Activated CD4-positive, alpha-beta T cell treated with anti-CD3 and anti-CD28 coated beads, Interleukin-2, amount 50 U/mL, for 24 hours (primary cell): Measurements from ENCODE around the gene ZACN.

Experiments used
- DNase-seq, 2 donors: peaks; one replicate each; pipeline ENCODE4 v3.0.0-alpha.2; 2020; ENCODE audit warnings: low read depth in 1 of 2, low spot score in 1 of 2

ZACN gene

DNA sequence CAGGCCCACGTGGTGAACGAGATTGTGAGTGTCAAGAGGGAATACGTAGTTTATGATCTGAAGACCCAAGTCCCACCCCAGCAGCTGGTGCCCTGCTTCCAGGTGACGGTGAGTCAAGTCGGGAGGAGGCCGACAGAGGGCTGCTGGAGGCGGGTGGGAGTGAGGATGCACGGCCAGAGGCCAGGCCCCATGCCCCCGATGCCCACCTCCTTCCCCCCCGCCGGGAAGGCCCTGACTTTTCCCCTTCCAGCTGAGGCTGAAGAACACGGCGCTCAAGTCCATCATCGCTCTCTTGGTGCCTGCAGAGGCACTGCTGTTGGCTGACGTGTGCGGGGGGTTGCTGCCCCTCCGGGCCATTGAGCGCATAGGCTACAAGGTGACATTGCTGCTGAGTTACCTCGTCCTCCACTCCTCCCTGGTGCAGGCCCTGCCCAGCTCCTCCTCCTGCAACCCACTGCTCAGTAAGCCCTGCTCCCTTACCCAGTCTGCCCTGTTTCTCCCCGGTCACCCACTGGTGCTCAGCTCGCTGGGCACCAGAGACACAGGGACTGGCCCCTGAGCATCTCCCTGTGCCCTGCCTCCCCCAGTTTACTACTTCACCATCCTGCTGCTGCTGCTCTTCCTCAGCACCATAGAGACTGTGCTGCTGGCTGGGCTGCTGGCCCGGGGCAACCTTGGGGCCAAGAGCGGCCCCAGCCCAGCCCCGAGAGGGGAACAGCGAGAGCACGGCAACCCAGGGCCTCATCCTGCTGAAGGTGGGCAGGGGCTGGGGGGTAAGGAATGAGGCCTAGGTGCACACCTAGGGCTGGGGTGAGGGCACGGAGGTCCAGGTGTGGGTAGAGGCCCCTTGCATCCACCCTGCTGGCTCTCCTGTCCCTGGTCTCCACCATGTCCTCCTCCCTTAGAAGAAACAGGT, 2.6 kb downstream of the ZACN start:
- no peak for DNase-seq

GRCh38 chr17:76082326-76083251, 3.6 kb downstream of the ZACN start:
- no peak for DNase-seq

- DNase-seq: no peak
Observed at GRCh38 chr17:76083536-76084182, 4.7 kb downstream of the ZACN start.

- DNase-seq: no peak
Observed at GRCh38 chr17:76085066-76085730, 6.2 kb downstream of the ZACN start.

- no peak for DNase-seq
Observed at GRCh38 chr17:76085731-76086366, 6.9 kb downstream of the ZACN start.

DNA sequence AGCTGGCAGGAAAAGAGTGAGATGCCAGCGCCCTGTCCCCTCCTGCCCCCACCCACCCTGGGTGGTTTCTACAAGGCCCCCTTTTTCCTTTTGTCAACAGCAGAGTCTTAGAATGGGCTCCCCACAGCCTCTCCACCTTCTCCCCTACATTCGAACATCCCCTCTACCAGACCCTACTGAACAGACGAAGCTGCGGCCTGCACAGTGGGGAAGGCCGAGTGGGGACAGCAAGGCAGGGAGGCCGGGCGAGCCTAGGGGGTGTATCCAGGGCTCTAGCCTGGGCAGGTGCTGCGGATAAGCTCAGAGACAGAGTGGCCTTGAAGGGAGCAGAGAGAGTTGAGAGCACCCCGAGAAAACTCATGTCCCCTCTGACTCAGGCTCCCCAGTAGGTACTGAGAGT, 7.4 kb downstream of the ZACN start:
- no peak for DNase-seq

- DNase-seq: no peak
Observed at GRCh38 chr17:76087531-76087930, 8.5 kb downstream of the ZACN start.

DNA sequence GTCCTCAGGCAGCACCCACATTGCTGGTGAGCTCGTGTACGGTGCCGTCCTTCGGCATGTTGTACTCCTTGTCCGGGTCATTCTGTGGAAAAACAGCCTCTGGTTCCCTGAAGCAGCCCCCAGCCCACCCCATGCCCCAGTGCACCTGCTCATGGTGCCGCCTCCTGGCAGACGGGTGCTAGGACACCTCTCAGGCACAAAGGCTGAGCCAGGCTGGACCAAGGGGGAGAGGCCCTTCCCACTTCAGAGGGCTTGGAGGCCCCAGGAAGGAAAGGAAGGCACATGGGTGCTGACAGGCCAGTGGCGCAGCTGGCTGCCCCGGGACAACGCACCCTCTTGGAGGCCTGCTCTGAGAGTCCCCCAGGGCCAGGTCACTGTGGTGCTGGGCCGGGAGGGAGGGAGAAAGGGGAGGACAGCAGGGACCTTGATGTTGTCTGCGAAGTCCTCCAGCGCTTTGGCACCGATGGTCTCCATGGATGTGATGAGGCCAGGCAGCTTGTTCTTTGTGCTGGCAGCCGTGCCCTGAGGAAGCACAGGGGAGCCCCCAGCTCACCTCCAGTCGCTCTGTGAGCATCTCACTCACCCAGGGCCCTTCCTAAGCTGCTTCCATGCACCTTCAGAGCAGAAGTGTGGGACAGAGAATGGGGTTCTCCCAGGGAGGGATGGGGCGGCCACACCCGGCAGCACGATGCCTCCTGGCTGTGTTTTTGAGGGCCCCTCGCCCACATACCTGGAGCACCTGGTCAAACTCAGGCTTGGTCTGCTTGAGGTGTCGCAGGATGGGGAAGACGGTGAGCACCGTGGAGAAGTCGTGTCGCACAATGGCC, 9.3 kb downstream of the ZACN start:
- DNase-seq: no peak

GRCh38 chr17:76088868-76089576, 10.0 kb downstream of the ZACN start:
- DNase-seq: no peak

- DNase-seq: no peak
Observed at GRCh38 chr17:76089680-76090516, 10.9 kb downstream of the ZACN start.

DNA sequence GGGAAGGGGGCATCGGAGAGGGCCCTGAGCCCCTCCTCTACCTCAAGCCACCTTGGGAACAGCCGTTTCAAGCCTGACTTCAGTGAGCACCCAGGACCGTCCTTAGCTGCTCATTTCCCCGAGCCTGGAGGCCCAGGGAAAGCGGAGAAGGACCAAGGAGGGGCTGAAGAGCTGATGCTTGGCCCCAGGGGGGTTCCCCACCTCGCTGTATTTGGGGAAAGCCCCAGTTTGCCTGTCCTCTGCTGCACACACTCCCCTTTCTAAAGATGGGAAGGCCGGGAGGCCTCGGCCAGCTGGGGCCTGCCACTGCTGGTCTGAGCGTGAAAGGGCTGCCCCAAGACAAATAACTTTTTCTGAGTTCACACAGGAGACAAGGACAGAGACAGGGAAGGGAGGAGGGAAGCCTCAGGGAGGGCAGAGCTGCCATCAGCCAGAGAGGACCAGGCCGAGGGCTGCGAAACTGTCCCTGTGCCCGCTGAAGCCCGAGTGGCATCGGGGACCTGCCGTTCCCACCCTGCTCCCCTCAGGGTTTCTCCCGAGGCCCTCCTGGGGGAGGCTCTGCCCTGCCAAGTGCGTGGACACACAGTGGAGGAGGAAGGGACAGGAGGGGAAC, 11.6 kb downstream of the ZACN start:
- DNase-seq: no peak

GRCh38 chr17:76091526-76092286, 12.7 kb downstream of the ZACN start:
- no peak for DNase-seq

GRCh38 chr17:76092526-76093413, 13.8 kb downstream of the ZACN start:
- no peak for DNase-seq

GRCh38 chr17:76094046-76094445, 15.1 kb downstream of the ZACN start:
- no peak for DNase-seq

- no peak for DNase-seq
Observed at GRCh38 chr17:76095943-76096342, 17.0 kb downstream of the ZACN start.
